OCI-LY7 (cell line): ENCODE measurements around the gene SLC50A1.

Source experiments
- CTCF ChIP-seq: fragments of 200-600 bp; sonication (generic); conservative IDR thresholded peaks from 2 replicates; pipeline ENCODE4 v1.5.1; 2014; ENCODE audit warnings: mild to moderate bottlenecking, antibody characterized with exemption, low read length, moderate library complexity, mixed read lengths
- EZH2phosphoT487 ChIP-seq: fragments of 200-600 bp; sonication (generic); IDR thresholded peaks from 2 replicates; pipeline ENCODE4 v1.6.1; 2018; ENCODE audit warnings: low read depth, borderline replicate concordance, mild to moderate bottlenecking, mixed run types, antibody characterized with exemption, low read length, moderate library complexity, mixed read lengths

- TF ChIP-seq CTCF (no peak), EZH2phosphoT487 (no peak)
These were observed 39.8 kb downstream of the SLC50A1 start for GRCh38 chr1:155175281-155175926.
